Stimulated activated naive CD8-positive, alpha-beta T cell treated with anti-CD3 and anti-CD28 coated beads, Interleukin-15, amount 100 ng/mL, for 72 hours (primary cell): ENCODE results near the gene PTCSC3.
"Not testable (repeated sequence)": the region's sequence is repeated elsewhere in the genome, so short reads cannot be mapped to it uniquely, and the experiment has no call there.

Experiments
- ATAC-seq: fragments of 150-1000 bp; cut with Tn5 transposase; 2 replicates; pipeline ENCODE4 v1.10.0; 2021; ENCODE audit warnings: mild to moderate bottlenecking, moderate library complexity
- DNase-seq, 2 donors: peaks; one replicate each; pipeline ENCODE4 v3.0.0; 2021 to 2022
- H3K27ac Mint-ChIP-seq, 2 donors: one replicate each; pipeline ENCODE4 v1.8.0; 2022; ENCODE audit warnings: mild to moderate bottlenecking in 2 of 2, mixed read lengths in 2 of 2, moderate library complexity in 2 of 2
- H3K27me3 Mint-ChIP-seq: one replicate; pipeline ENCODE4 v1.8.0; 2022; ENCODE audit warnings: mixed read lengths
- H3K4me1 Mint-ChIP-seq: one replicate; pipeline ENCODE4 v1.8.0; 2022; ENCODE audit warnings: mild to moderate bottlenecking, mixed read lengths
- H3K4me3 Mint-ChIP-seq, 2 donors: one replicate each; pipeline ENCODE4 v1.8.0; 2022; ENCODE audit warnings: mild to moderate bottlenecking in 2 of 2, mixed read lengths in 2 of 2, moderate library complexity in 1 of 2
- H3K9me3 Mint-ChIP-seq, 2 donors: one replicate each; pipeline ENCODE4 v1.8.0; 2022; ENCODE audit warnings: mixed read lengths in 2 of 2

Gene PTCSC3

DNA sequence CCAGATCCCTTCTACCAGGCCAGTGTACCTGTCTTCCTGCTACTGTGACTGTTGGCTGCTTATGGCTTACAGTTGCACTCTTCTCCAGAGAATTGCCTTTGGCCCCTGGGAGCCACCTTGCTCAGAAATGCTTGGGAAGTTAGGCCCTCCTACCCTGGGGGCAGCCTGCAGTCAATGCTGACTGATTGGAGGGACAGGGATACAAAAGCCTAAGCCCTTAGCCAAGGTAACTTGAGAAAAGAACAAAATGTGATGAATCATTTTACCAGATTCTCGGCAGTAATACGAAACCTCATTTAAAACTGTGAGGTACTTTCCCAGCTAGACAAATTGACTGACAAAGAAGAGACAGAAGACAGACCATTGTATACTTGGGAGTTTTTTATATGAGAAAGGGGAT, 47.3 kb downstream of the PTCSC3 start:
- peak overlapping the region in 1 of 2 donors; percentile 38 for H3K27ac Mint-ChIP-seq
- peaks cover 25% of the 10 kb centered on the region for H3K27me3 Mint-ChIP-seq
- H3K4me3 Mint-ChIP-seq, result no peak overlapping the region
- H3K4me1 Mint-ChIP-seq, result no peaks in the 10 kb centered on the region
- no peaks in the 10 kb centered on the region for H3K9me3 Mint-ChIP-seq
- DNase-seq (no peak), ATAC-seq (no peak)

DNA sequence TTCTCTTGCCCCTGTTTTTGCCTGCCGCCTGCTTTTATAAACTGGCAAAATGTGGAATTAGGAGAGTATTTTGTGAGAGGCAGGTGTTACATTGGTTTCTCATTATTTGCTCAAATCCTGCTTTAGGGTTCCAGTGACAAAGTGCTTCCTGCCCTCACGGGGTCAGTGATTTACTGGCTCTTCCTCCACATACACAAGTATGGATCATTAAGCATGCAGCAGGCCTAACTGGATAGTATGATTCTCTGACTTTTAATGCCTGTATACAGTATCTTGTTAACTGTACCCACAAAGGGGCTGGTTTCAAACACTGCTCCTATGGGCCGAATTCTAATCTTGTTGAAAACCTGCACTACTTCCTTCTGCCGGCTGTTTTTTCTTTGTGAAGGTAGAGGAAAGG, 63.2 kb downstream of the PTCSC3 start:
- no peaks in the 10 kb centered on the region for H3K9me3 Mint-ChIP-seq
- H3K4me1 Mint-ChIP-seq, result no peaks in the 10 kb centered on the region
- ATAC-seq, result no peak
- DNase-seq, result no peak
- peaks cover 30% of the 10 kb centered on the region for H3K27me3 Mint-ChIP-seq
- no peak overlapping the region for H3K4me3 Mint-ChIP-seq
- no peak overlapping the region for H3K27ac Mint-ChIP-seq

DNA sequence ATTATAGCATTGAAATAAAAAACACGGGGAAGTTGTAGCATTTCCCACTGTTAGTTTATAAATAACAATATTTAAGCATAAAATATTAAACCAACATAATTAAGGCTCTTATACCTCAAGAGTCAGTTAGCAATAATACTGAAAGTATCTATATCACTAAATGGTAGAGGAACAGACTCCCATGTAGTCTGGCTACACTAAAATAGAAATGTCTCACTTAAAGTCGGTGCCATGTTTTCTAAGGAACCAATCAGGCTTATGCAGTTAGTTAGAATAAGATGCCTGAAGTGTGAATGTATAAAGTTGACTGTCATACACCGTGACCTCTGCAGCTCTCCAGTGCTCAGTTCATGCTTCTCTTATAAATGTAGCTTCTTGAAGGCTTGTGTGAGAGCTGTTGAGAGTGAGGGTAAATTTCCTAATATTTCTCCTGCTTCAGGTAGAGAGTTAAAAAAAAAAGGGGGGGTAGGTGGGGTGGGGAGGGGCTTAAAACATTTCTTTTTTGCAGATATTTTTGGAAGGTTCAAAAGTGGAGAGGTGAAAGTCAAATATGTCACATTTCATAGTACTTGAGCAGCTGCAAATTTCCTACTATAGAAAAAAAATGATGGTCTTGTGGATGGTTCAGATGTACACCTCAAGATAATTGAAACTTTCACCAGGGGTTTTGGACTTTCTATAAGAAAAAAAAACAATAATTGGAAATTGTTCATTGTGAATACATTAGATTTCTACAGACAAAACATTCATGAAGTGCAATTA, 64.5 kb downstream of the PTCSC3 start:
- Mint-ChIP-seq H3K27me3 (peaks cover 38% of the 10 kb centered on the region), H3K4me3 (no peak overlapping the region), H3K9me3 (no peaks in the 10 kb centered on the region), H3K4me1 (no peaks in the 10 kb centered on the region), H3K27ac (no peak overlapping the region)
- DNase-seq, result no peak
- ATAC-seq, result no peak

DNA sequence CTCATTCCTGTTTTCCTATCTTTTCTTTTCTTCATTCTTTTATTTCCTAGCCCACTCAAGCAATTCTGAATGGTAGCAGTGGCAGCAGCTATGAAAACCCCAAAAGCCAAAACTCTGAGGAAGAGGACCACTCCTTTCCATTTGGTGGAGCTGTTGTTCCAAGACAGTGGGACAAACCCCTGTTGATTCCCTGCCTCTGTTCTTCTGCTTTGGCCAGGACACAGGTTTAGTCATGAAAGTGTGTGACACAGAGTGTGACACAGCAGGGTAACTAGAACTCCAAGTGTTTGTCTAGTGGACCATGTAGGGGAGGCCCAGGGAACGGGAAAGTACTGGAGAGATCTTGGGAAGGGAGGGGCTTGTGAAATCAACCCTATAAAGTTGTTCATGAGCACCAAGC, 71.1 kb downstream of the PTCSC3 start:
- Mint-ChIP-seq H3K27ac (no peak overlapping the region), H3K4me3 (no peak overlapping the region), H3K4me1 (no peaks in the 10 kb centered on the region), H3K9me3 (no peaks in the 10 kb centered on the region), H3K27me3 (peaks cover 43% of the 10 kb centered on the region)
- DNase-seq, result no peak
- ATAC-seq, result no peak

DNA sequence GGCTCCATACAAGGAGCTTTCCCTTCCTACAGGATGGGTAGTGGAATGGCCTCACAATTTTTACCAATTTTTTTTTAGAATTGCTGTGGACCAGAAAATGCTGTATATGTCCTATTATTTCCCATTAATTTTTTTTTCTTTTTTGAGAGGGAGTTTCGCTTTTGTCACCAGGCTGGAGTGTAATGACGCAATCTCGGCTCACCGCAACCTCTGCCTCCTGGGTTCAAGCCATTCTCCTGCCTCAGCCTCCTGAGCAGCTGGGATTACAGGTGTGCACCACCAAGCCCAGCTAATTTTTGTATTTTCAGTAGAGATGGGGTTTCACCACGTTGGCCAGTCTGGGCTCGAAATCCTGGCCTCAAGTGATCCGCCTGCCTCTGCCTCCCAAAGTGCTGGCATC, 72.3 kb downstream of the PTCSC3 start:
- not testable (repeated sequence) for H3K27ac Mint-ChIP-seq, H3K4me3 Mint-ChIP-seq, H3K4me1 Mint-ChIP-seq, H3K9me3 Mint-ChIP-seq, ATAC-seq, DNase-seq
- peaks cover 39% of the 10 kb centered on the region for H3K27me3 Mint-ChIP-seq

DNA sequence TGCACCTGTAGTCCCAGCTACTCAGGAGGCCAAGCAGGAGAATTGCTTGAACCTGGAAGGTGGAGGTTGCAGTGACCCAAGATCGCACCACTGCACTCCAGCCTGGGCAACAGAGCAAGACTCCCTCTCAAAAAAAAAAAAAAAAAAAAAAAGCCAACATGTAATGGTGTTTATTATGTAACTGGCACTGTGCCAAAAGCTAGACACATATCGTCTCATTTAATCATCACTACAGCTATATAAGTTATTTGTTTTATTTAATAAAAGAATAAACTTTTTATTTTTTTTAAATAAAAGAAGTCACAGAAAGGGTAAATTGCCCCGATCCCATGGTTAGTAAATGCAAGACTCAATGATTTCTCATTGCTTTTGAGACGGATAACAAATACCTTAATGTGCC, 76.9 kb downstream of the PTCSC3 start:
- DNase-seq (no peak), ATAC-seq (no peak)
- peaks cover 29% of the 10 kb centered on the region for H3K27me3 Mint-ChIP-seq
- no peak overlapping the region for H3K27ac Mint-ChIP-seq
- H3K4me3 Mint-ChIP-seq, result no peak overlapping the region
- H3K9me3 Mint-ChIP-seq, result no peaks in the 10 kb centered on the region
- no peaks in the 10 kb centered on the region for H3K4me1 Mint-ChIP-seq

DNA sequence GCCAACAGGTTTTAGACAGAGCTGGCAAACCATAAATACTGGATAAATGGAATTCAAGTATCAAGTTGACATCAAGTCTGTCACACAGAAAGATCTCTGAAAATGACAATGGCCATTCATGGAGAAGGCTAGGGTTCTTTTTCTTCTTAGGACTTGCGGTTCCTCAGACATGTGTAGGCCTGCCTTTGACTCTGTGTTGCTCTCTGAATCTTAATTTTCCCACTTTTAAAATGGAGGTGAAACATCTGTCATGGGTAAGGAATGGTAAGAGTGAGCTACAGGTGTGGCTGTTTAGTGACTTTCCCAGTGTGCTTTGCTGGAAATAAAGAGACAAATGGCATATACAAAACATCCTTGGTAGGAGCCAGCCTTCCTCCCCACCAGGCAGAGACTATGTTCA, 79.2 kb downstream of the PTCSC3 start:
- DNase-seq (no peak), ATAC-seq (no peak)
- Mint-ChIP-seq H3K27me3 (peaks cover 25% of the 10 kb centered on the region), H3K9me3 (no peaks in the 10 kb centered on the region), H3K4me3 (no peak overlapping the region), H3K4me1 (no peaks in the 10 kb centered on the region), H3K27ac (no peak overlapping the region)

DNA sequence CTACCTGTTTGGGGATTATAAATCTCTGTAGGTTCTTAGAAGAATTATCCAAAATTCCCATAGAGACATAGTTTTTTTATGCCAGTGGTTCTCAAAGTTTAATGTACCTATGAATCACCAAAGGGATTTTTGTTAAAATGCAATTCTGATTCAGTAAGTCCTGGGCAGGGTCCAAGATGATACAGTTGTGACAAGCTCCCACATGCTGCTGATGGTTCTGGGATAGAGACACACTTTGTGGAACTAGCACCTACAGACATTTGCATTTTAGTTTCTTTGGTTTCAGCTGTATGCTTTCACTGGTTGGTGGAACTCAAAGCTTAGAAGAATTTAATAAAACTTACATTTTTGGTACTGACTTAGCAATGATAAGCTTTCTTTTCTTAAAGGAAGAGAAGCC, 80.4 kb downstream of the PTCSC3 start:
- no peak for ATAC-seq
- H3K9me3 Mint-ChIP-seq, result no peaks in the 10 kb centered on the region
- no peak overlapping the region for H3K27ac Mint-ChIP-seq
- H3K4me3 Mint-ChIP-seq, result no peak overlapping the region
- H3K27me3 Mint-ChIP-seq, result peaks cover 25% of the 10 kb centered on the region
- H3K4me1 Mint-ChIP-seq, result no peaks in the 10 kb centered on the region
- no peak for DNase-seq

DNA sequence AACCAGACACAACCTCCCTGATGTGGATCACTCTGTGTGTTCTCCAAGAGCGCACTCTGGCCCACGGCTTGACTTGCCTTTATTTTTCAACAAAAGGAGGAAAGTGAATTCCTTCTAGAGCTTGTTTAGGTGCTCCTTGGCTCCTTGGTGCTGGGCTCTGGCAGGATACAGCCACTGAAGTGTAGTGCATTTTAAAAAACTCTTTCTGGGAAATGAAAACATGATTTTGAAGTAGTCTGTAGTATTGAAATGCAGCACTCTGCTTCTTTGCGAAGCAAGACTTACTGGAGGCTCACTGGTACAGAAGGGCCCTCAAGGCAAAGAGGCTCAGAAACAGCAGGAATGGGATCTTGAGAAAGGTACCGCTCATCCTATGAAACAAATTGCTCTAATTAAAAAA, 81.6 kb downstream of the PTCSC3 start:
- Mint-ChIP-seq H3K27ac (no peak overlapping the region), H3K27me3 (peaks cover 17% of the 10 kb centered on the region), H3K4me1 (no peaks in the 10 kb centered on the region), H3K9me3 (no peaks in the 10 kb centered on the region), H3K4me3 (no peak overlapping the region)
- DNase-seq (no peak), ATAC-seq (no peak)

GRCh38 chr14:36091096-36091495, 85.4 kb downstream of the PTCSC3 start:
- no peaks in the 10 kb centered on the region for H3K4me1 Mint-ChIP-seq
- no peaks in the 10 kb centered on the region for H3K9me3 Mint-ChIP-seq
- H3K4me3 Mint-ChIP-seq, result no peak overlapping the region
- H3K27me3 Mint-ChIP-seq, result peaks cover 13% of the 10 kb centered on the region
- H3K27ac Mint-ChIP-seq, result no peak overlapping the region
- no peak for ATAC-seq
- no peak for DNase-seq

DNA sequence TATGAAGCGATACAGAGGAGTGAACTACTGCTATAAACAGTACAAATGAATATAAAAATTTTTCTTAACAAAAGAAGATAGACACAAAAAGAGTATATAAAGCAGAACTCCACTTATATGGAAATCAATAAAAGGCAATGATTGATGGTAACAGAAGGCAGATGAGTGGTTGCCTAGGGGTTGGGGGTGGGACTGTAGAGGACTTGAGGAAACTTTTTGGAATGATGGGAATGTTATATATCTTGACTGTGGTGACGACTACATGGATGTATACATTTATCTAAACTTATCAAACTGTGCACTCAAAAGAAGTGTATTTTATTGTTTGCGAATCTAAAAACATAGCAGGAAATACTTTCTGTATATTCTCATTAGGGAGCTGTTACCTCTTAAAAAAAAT, 89.1 kb downstream of the PTCSC3 start:
- no peak overlapping the region for H3K4me3 Mint-ChIP-seq
- ATAC-seq, result no peak
- no peaks in the 10 kb centered on the region for H3K9me3 Mint-ChIP-seq
- H3K27me3 Mint-ChIP-seq, result peaks cover 6% of the 10 kb centered on the region
- H3K27ac Mint-ChIP-seq, result no peak overlapping the region
- no peaks in the 10 kb centered on the region for H3K4me1 Mint-ChIP-seq
- no peak for DNase-seq

DNA sequence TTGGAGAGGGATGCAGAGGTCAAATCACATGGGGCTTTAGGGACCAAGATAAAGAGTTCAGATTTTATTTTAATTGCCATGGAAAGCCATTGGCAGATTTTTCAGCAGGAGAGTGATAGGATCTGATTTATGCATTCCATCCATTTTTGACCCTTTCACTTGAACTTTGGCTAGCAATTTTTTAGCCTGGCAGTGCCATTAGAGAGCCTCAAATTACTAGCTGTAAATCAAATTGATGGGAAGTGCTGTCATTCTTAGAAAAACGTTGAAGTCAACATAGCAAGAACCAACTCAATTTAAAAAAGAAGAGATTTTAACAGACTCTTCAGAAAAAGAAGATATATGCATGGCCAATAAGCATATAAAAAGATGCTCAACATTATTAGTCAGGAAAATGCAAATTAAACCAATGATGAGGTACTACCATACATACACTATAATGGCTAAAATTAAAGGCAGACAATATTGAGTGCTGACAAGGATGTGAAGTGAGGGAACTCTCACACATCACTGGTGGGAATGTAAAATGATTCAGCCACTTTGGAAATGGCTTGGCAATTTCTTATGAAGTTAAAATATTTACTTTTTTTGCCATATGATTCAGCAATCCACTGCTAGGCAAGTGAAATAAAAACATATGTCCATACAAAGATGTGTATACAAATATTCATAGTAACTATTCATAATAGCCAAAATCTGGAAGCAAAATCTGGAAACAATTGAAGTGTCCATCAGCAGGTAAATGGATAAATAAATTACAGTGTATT, 89.7 kb downstream of the PTCSC3 start:
- H3K9me3 Mint-ChIP-seq, result no peaks in the 10 kb centered on the region

DNA sequence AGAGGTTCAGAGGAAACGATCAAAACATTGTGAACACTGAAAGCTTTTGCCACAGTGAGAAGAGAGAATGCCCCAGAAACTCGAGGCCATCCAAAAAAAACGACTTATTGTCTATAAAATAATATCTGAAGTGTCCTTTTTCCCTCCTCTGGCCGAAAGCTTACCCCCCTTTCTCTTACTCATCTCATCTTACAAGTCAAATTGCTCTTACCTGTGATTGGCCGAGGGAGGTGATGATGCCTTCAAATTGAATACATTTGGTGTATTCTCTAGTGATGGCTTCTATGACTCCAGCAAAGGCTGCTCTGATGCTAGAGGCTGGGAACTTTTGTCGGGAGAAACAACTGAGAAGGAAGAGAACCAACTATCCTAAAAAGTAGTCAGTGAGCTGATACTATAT, 90.7 kb downstream of the PTCSC3 start:
- H3K4me3 Mint-ChIP-seq, result no peak overlapping the region
- no peak for DNase-seq
- no peaks in the 10 kb centered on the region for H3K9me3 Mint-ChIP-seq
- H3K4me1 Mint-ChIP-seq, result no peaks in the 10 kb centered on the region
- H3K27me3 Mint-ChIP-seq, result peaks cover 13% of the 10 kb centered on the region
- peak overlapping the region in 1 of 2 donors; percentile 47 for H3K27ac Mint-ChIP-seq
- ATAC-seq, result no peak

More for the DNA sequence above, 89.7 kb downstream of the PTCSC3 start:
- ATAC-seq (no peak), DNase-seq (no peak)
- Mint-ChIP-seq H3K27me3 (peaks cover 6% of the 10 kb centered on the region), H3K4me3 (no peak overlapping the region), H3K27ac (no peak overlapping the region), H3K4me1 (no peaks in the 10 kb centered on the region)
